Measurements from ENCODE around the gene SPOP.

Gene SPOP

DNA sequence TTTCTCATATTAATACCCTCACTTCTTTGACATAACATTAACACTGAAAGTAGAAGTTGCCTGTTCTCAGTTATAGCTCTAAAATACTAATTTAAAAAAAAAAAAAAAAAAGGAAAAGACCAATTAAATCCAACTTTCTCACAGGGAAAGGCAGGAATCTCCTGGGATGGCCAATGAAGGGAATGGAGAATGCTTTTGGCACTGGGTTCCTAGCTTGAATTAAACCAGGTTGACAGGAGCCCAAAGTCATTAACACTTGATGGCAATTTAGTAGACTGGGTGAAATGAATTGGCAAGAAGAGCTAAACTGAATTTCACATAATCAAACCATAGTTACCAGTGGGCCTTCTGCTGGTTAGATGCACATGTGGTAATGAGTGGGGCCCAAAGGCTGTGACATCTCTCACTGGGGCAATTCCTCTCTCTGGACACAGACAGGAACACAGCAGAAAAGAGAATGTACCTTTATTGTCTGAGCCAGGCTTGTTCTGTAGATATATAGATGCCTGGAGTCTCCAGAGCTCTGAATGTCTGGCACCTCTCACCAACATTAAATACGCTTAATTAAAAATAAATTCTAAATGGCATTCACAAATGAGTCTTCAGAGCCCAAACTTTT, 64.6 kb downstream of the SPOP start:
- DNase-seq (ENCODE audit: low spot score) = no peak

DNA sequence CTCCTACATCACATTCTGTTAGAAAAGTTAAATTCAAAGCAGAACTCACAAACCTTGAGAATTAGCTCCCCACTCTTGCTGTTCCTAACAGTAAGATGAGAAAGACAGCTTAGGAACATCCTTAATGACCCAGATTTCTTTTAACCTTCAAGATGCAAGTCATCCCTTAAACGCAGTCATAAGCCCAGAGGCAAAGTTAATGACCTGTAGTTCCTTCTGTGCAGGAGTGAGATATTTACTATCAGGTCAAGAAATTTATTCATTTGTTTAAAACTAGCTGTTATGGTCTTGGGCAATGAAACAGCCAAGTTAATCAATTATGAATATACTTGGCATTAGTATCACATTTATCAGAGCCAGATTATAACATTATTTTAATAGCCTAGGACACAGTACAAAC, 65.2 kb downstream of the SPOP start:
- DNase-seq (ENCODE audit: low spot score) = no peak

GRCh38 chr17:49610883-49611584, 66.9 kb downstream of the SPOP start:
- DNase-seq (ENCODE audit: low spot score) = no peak

DNA sequence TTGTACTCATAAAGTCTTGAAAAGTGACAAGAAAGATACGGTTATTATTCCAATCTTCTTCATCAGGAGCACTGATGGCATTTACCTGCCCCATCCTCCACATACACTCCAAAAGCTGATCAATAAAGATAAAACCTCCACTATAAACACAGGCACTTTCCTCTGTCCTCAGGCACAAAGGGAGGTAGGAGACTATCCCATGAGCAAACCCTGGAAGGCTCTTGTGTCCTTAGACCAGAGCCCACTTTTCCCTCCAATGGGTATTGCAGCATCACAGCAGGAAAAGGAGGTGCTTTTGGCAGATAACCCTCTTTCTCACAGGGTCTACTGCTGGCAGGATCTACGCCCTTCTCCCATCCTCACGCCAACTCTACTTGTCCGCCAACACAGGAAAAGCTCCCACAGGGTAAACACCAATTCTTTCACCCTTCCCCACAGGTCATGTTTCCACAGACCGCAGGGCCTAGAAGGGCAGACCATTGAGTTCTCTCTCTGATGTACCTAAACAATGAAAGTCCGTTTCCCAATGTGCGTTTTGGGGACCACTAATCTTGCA, 73.5 kb downstream of the SPOP start:
- DNase-seq (ENCODE audit: low spot score) = no peak

DNA sequence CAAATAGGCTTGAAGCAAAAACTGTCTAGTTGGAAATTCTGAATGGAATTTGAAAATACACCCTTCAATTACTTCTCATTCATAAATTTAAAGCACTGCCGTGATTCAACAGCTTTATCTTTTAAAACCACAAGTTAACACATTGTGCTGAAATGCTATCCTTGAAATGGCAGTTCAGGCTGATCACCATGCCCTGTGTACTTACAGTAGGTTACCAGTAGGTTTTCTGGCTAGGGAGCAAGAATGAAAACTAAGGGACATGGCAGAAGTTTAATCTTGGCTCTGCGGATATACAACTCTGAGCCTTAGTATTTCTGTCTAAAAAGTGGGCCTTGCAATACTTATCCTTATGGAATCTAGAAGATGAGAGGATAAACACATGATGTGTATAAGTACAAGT, 74.2 kb downstream of the SPOP start:
- no peak for DNase-seq (ENCODE audit: low spot score)

- DNase-seq (ENCODE audit: low spot score) = no peak
Observed at GRCh38 chr17:49603238-49603637, 74.7 kb downstream of the SPOP start.

DNA sequence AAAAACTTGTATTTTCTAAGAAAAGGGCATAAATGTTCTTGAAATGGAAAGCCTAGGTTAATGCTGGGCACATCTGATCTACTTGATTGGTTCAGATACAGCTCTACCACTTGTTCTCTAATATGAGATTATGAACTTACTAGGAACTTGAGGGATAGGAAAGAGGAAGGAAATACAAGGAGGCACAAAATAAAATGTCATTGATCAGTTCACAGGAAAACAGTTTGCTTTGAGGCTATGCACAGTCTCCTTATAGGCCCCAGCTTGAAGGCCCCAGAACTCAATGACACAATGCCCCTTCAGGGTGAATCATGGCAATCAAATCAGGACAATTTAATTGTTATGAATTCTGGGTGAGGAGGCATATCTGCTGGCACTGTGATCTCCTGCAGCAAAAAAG, 75.1 kb downstream of the SPOP start:
- no peak for DNase-seq (ENCODE audit: low spot score)

GRCh38 chr17:49600949-49601348, 76.9 kb downstream of the SPOP start:
- DNase-seq (ENCODE audit: low spot score) = no peak

DNA sequence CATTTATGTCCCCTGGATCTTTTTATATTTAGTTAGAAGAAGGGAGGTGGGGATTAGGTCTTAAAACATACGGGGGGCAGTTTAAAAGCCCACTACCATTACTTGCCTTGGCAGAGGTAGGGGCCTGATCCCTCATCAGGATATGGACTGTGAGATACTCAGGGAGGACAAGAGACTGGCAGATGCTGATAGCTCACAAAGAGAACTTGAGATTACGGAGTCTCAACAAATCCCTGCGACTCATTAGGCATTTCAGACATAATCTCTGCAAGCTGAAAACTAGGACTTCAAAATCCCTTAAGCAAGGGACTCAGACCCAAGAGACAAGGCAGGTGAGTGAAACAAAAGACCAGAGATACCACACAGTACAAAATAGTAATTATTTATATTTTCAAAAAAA, 79.0 kb downstream of the SPOP start:
- no peak for DNase-seq (ENCODE audit: low spot score)

DNA sequence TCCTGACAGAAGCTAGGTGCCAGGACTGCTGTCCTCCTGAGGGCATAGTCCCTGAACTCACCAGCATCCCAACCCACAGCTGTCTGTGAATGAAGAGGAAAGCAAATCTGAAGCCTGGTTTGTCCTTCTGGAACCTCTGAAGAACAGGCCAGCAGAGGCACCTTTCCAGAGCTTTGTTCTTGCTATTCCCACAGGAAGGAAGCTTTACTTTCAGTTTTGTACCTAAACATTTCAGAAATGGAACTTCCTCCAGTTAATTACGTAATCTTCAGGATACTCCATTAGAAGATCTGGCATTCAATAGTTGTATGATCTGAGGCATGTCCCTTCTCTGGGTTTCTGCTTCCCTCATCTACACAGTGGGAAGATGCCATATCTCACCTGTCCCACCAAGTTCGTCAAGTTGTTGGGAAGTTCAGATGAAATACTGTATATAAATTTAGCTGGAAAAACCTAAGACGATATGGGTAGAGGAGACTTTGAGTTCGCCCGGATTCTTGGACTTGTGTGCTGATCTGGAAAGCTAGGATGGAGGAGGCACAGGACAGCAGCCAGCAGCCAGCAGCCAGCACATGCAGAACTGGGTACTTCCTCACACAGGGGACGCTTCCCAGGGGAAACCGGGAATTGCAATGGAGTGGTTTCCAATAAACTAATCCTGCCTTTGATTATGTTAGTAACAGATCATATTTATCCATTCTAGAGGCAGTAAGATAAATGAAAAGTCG, 79.8 kb downstream of the SPOP start:
- DNase-seq (ENCODE audit: low spot score) = no peak

GRCh38 chr17:49597436-49597835, 80.5 kb downstream of the SPOP start:
- DNase-seq (ENCODE audit: low spot score) = no peak

GRCh38 chr17:49596613-49597244, 81.2 kb downstream of the SPOP start:
- DNase-seq (ENCODE audit: low spot score) = peak; percentile 90

GRCh38 chr17:49595980-49596379, 81.9 kb downstream of the SPOP start:
- no peak for DNase-seq (ENCODE audit: low spot score)

GRCh38 chr17:49595328-49595727, 82.6 kb downstream of the SPOP start:
- no peak for DNase-seq (ENCODE audit: low spot score)

DNA sequence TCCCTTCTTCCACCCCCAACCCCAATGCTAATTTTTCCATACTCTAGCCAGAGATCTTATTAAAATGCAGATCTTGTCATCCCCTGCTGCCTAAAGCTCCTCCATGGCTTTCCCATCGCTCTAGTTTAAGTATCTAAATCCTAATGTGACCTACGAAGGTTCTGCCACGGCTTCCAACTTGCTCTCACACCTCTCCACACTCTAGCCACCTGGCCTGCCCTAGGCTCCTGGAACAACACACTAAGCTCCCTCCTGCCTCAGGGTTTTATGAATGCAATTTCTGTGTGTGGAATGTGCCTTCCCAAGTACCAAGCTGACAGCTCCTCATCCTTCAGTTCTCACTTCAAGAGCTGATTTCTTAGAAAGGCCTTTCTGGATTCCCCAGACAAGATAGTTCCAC, 85.6 kb downstream of the SPOP start:
- DNase-seq (ENCODE audit: low spot score) = no peak

- DNase-seq (ENCODE audit: low spot score) = no peak
Observed at GRCh38 chr17:49590874-49591273, 87.0 kb downstream of the SPOP start.

- DNase-seq (ENCODE audit: low spot score) = no peak
Observed at GRCh38 chr17:49589577-49589927, 88.3 kb downstream of the SPOP start.

DNA sequence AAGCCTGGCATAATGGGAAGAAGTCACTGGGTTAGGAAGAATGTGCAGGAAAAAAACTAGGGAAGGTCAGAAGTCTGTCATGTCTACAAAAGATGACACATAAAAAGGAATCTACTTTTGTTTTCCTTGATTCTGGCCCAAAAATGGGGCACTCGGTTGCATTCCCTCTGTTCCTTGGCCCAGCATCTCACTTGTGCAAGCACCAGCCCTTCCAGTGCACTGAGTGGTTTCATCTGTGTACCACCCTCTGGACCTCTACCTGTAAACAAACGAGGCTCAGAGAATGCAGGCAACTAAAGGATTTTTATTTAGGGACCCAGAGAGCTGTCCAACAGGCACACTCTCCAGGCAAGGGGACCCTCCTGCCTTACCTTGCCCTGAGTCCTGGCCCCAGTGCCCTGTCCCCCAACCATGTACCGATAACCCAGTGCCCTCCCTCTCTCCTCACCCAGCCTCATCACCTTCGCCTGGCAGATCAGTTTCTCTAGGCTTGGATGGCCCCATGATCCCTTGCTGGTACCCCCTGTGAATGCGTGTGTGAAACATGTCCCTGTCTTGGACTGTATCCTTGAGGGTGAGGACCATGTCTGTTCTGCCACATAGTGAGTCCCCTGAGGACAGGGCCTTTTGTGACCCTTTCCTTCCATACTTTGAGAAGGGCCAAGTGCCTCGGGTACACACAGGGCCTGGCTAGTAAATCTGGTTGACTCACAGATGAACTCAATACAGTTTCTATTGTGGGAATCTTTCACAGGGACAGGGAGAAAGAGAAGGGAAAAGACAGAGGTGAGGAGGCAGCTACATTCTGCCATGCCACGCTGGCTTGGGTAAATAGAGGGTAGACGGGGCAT, 88.9 kb downstream of the SPOP start:
- no peak for DNase-seq (ENCODE audit: low spot score)

DNA sequence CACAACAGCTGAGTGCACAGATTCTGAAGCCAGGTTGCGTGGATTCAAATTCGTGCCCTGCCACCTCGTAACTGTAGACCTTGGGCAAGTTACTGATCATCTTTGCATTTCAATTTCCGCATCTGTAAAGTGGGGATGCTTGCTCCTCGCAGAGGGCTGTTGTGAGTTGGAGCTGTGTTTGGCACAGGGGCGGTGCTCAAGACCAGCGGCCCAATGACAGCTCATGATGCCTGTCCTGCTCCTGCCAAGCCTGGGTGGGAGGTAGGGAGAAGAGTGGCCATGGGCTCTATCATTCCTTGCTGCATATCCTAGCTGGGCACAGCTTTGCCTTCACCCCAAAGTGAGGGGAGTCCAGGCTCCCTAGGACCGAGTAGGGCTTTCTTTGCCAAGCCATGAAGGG, 89.6 kb downstream of the SPOP start:
- no peak for DNase-seq (ENCODE audit: low spot score)

GRCh38 chr17:49587366-49588073, 90.4 kb downstream of the SPOP start:
- peak; percentile 67 for DNase-seq (ENCODE audit: low spot score)

- no peak for DNase-seq (ENCODE audit: low spot score)
Observed at GRCh38 chr17:49585422-49586027, 92.4 kb downstream of the SPOP start.
